Hippocampal formation (tissue), 2 donors: Measurements from ENCODE around the gene DZIP1.
"Not testable (repeated sequence)": the region's sequence is repeated elsewhere in the genome, so short reads cannot be mapped to it uniquely, and the experiment has no call there.

Experiments used
- DNase-seq, 2 donors: peaks; one replicate each; lab custom pipeline; 2025; lab: John Stamatoyannopoulos, UW

DZIP1 gene

GRCh38 chr13:95603887-95604555, 40.5 kb downstream of the DZIP1 start:
- DNase-seq, result no peak

GRCh38 chr13:95601906-95602305, 42.6 kb downstream of the DZIP1 start:
- DNase-seq, result no peak

- no peak for DNase-seq
These were observed 43.3 kb downstream of the DZIP1 start for GRCh38 chr13:95601216-95601615.

GRCh38 chr13:95596701-95597100, 47.8 kb downstream of the DZIP1 start:
- no peak for DNase-seq

GRCh38 chr13:95593462-95593861, 51.0 kb downstream of the DZIP1 start:
- DNase-seq, result no peak

GRCh38 chr13:95588721-95589120, 55.8 kb downstream of the DZIP1 start:
- no peak for DNase-seq

GRCh38 chr13:95588134-95588533, 56.4 kb downstream of the DZIP1 start:
- DNase-seq, result no peak

GRCh38 chr13:95585867-95586266, 58.6 kb downstream of the DZIP1 start:
- no peak for DNase-seq

GRCh38 chr13:95579303-95579702, 65.2 kb downstream of the DZIP1 start:
- DNase-seq, result no peak

- no peak for DNase-seq
These were observed 71.3 kb downstream of the DZIP1 start for GRCh38 chr13:95573221-95573620.

- DNase-seq, result no peak
These were observed 72.6 kb downstream of the DZIP1 start for GRCh38 chr13:95571941-95572340.

GRCh38 chr13:95570016-95570415, 74.5 kb downstream of the DZIP1 start:
- no peak for DNase-seq

GRCh38 chr13:95568131-95568530, 76.4 kb downstream of the DZIP1 start:
- DNase-seq, result no peak

- DNase-seq, result not testable (repeated sequence)
These were observed 78.7 kb downstream of the DZIP1 start for GRCh38 chr13:95565758-95566157.

GRCh38 chr13:95564733-95565291, 79.7 kb downstream of the DZIP1 start:
- no peak for DNase-seq

GRCh38 chr13:95564091-95564490, 80.4 kb downstream of the DZIP1 start:
- no peak for DNase-seq

GRCh38 chr13:95560387-95560786, 84.1 kb downstream of the DZIP1 start:
- no peak for DNase-seq

- DNase-seq, result no peak
These were observed 85.4 kb downstream of the DZIP1 start for GRCh38 chr13:95559100-95559499.

GRCh38 chr13:95557013-95557412, 87.5 kb downstream of the DZIP1 start:
- no peak for DNase-seq

GRCh38 chr13:95553581-95554385, 90.7 kb downstream of the DZIP1 start:
- no peak for DNase-seq

GRCh38 chr13:95552539-95553441, 91.7 kb downstream of the DZIP1 start, which contains the start of gene CLDN10:
CLDN10 (plus strand) TSS chr13:95552720; CDS start chr13:95552754, 34 bp downstream.
- peak in 1 of 2 donors; percentile 18 for DNase-seq

- no peak for DNase-seq
These were observed 92.3 kb downstream of the DZIP1 start for GRCh38 chr13:95552208-95552538.
